ENCODE results near the gene NPAT.

GRCh38 chr11:108196901-108197300 is 25.5 kb downstream of the NPAT start:
- TF ChIP-seq CTCF (IDR thresholded peaks at IDR 0.05) (no peak), POLR2A (IDR thresholded peaks at IDR 0.05) (no peak)

All from breast epithelium (tissue), 3 donors.